Measurements from ENCODE around the gene DIP2C.

GRCh38 chr10:550665-551372 is 138.6 kb downstream of the DIP2C start:
- TF ChIP-seq, protein P1, sequence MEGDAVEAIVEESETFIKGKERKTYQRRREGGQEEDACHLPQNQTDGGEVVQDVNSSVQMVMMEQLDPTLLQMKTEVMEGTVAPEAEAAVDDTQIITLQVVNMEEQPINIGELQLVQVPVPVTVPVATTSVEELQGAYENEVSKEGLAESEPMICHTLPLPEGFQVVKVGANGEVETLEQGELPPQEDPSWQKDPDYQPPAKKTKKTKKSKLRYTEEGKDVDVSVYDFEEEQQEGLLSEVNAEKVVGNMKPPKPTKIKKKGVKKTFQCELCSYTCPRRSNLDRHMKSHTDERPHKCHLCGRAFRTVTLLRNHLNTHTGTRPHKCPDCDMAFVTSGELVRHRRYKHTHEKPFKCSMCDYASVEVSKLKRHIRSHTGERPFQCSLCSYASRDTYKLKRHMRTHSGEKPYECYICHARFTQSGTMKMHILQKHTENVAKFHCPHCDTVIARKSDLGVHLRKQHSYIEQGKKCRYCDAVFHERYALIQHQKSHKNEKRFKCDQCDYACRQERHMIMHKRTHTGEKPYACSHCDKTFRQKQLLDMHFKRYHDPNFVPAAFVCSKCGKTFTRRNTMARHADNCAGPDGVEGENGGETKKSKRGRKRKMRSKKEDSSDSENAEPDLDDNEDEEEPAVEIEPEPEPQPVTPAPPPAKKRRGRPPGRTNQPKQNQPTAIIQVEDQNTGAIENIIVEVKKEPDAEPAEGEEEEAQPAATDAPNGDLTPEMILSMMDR (IDR thresholded peaks at IDR 0.05), result no peak
- no peak for TF ChIP-seq POLR2A (IDR thresholded peaks at IDR 0.05)

Data from testis (tissue), 2 donors.